Measurements from ENCODE around the gene SPRY2. TPM values are rescaled to one million over a fixed set of nuclear protein-coding genes. Genes with fewer than 3 reads are reported as not detected.

The SPRY2 gene
- total RNA-seq, 2 experiments from 2014 or later: 0.32 to 0.34 TPM

GRCh38 chr13:80337288-80338081 lies 3.4 kb downstream of the SPRY2 start:
- ChIA-PET CTCF (no interaction called here), POLR2A (no interaction called here)
- no peaks in the 10 kb centered on the region for H3K36me3 Mint-ChIP-seq (ENCODE audit: low read depth)
- peaks cover 13% of the 10 kb centered on the region for H3K27me3 Mint-ChIP-seq
- peaks cover 7% of the 10 kb centered on the region for H3K4me1 Mint-ChIP-seq
- DNase-seq: peak; percentile 4
- no peak overlapping the region for H3K4me3 Mint-ChIP-seq
- H3K27ac Mint-ChIP-seq: no peak overlapping the region
- no peaks in the 10 kb centered on the region for H3K9me3 Mint-ChIP-seq (ENCODE audit: low read depth)
- intact Hi-C loops (cut with DNase I, micrococcal nuclease): no loop called here
- ATAC-seq: no peak

- intact Hi-C loops (cut with DNase I, micrococcal nuclease): no loop called here
- no peaks in the 10 kb centered on the region for H3K36me3 Mint-ChIP-seq (ENCODE audit: low read depth)
- DNase-seq: no peak
- ChIA-PET POLR2A (no interaction called here), CTCF (no interaction called here)
- no peak for ATAC-seq
- no peak overlapping the region for H3K4me3 Mint-ChIP-seq
- no peak overlapping the region for H3K27ac Mint-ChIP-seq
- peaks cover 12% of the 10 kb centered on the region for H3K27me3 Mint-ChIP-seq
- no peaks in the 10 kb centered on the region for H3K9me3 Mint-ChIP-seq (ENCODE audit: low read depth)
- peaks cover 5% of the 10 kb centered on the region for H3K4me1 Mint-ChIP-seq
Measured at GRCh38 chr13:80336776-80337287, 4.1 kb downstream of the SPRY2 start.

- ATAC-seq: no peak
Measured at GRCh38 chr13:80336370-80336769, 4.6 kb downstream of the SPRY2 start.

GRCh38 chr13:80334597-80335260 lies 6.2 kb downstream of the SPRY2 start:
- intact Hi-C loops (cut with DNase I, micrococcal nuclease): no loop called here
- DNase-seq (no peak), ATAC-seq (no peak)
- ChIA-PET CTCF (interaction anchor here (0.6 to 0.9 kb wide), 3 partner anchors 14 to 1925 kb away, joined by 3 to 5 read pairs (median 3); no protein-coding TSS in a partner anchor), POLR2A (no interaction called here)
- Mint-ChIP-seq H3K27me3 (peaks cover 6% of the 10 kb centered on the region), H3K27ac (no peak overlapping the region), H3K9me3 (ENCODE audit: low read depth) (no peaks in the 10 kb centered on the region), H3K4me3 (no peak overlapping the region), H3K36me3 (ENCODE audit: low read depth) (no peaks in the 10 kb centered on the region), H3K4me1 (no peaks in the 10 kb centered on the region)

More at GRCh38 chr13:80336370-80336769, 4.6 kb downstream of the SPRY2 start:
- Mint-ChIP-seq H3K36me3 (ENCODE audit: low read depth) (no peaks in the 10 kb centered on the region), H3K9me3 (ENCODE audit: low read depth) (no peaks in the 10 kb centered on the region), H3K4me1 (peaks cover 4% of the 10 kb centered on the region), H3K27ac (no peak overlapping the region), H3K27me3 (peaks cover 10% of the 10 kb centered on the region), H3K4me3 (no peak overlapping the region)
- intact Hi-C loops (cut with DNase I, micrococcal nuclease): no loop called here
- CTCF ChIA-PET: no interaction called here
- DNase-seq: no peak
- POLR2A ChIA-PET: no interaction called here

GRCh38 chr13:80331984-80332383 lies 8.9 kb downstream of the SPRY2 start:
- DNase-seq (no peak), ATAC-seq (no peak)
- H3K4me3 Mint-ChIP-seq: no peak overlapping the region
- ChIA-PET POLR2A (no interaction called here), CTCF (interaction anchor here (0.6 kb wide), 1 partner anchor 9 kb away, joined by 3 read pairs; the partner anchor contains the start of gene SPRY2)
- intact Hi-C loops (cut with DNase I, micrococcal nuclease): no loop called here
- H3K4me1 Mint-ChIP-seq: no peaks in the 10 kb centered on the region
- H3K27me3 Mint-ChIP-seq: peaks cover 6% of the 10 kb centered on the region
- no peaks in the 10 kb centered on the region for H3K9me3 Mint-ChIP-seq (ENCODE audit: low read depth)
- no peaks in the 10 kb centered on the region for H3K36me3 Mint-ChIP-seq (ENCODE audit: low read depth)
- no peak overlapping the region for H3K27ac Mint-ChIP-seq

- Mint-ChIP-seq H3K36me3 (ENCODE audit: low read depth) (no peaks in the 10 kb centered on the region), H3K27ac (no peak overlapping the region), H3K27me3 (no peaks in the 10 kb centered on the region), H3K4me1 (no peaks in the 10 kb centered on the region), H3K4me3 (no peak overlapping the region), H3K9me3 (ENCODE audit: low read depth) (no peaks in the 10 kb centered on the region)
- no peak for ATAC-seq
- intact Hi-C loops (cut with DNase I, micrococcal nuclease): no loop called here
- ChIA-PET CTCF (interaction anchor here (0.6 kb wide), 1 partner anchor 10 kb away, joined by 4 read pairs; no protein-coding TSS in a partner anchor), POLR2A (no interaction called here)
- no peak for DNase-seq
Measured at GRCh38 chr13:80329250-80329649, 11.7 kb downstream of the SPRY2 start.

- intact Hi-C loops (cut with DNase I, micrococcal nuclease): no loop called here
- no peaks in the 10 kb centered on the region for H3K36me3 Mint-ChIP-seq (ENCODE audit: low read depth)
- ChIA-PET POLR2A (interaction anchor here (0.6 kb wide), 1 partner anchor 58 kb away, joined by 3 read pairs; no protein-coding TSS in a partner anchor), CTCF (no interaction called here)
- H3K4me3 Mint-ChIP-seq: no peak overlapping the region
- no peaks in the 10 kb centered on the region for H3K4me1 Mint-ChIP-seq
- H3K27ac Mint-ChIP-seq: no peak overlapping the region
- no peaks in the 10 kb centered on the region for H3K27me3 Mint-ChIP-seq
- no peak for DNase-seq
- no peak for ATAC-seq
- H3K9me3 Mint-ChIP-seq (ENCODE audit: low read depth): no peaks in the 10 kb centered on the region
Measured at GRCh38 chr13:80319004-80319403, 21.9 kb downstream of the SPRY2 start.

GRCh38 chr13:80314711-80315653 lies 25.9 kb downstream of the SPRY2 start:
- CTCF ChIA-PET: no interaction called here
- POLR2A ChIA-PET: no interaction called here
- no peak overlapping the region for H3K4me3 Mint-ChIP-seq
- intact Hi-C loops (cut with DNase I, micrococcal nuclease): no loop called here
- DNase-seq (no peak), ATAC-seq (no peak)
- H3K27me3 Mint-ChIP-seq: no peaks in the 10 kb centered on the region
- H3K36me3 Mint-ChIP-seq (ENCODE audit: low read depth): no peaks in the 10 kb centered on the region
- H3K27ac Mint-ChIP-seq: no peak overlapping the region
- H3K9me3 Mint-ChIP-seq (ENCODE audit: low read depth): no peaks in the 10 kb centered on the region
- H3K4me1 Mint-ChIP-seq: no peaks in the 10 kb centered on the region

GRCh38 chr13:80313668-80314256 lies 27.2 kb downstream of the SPRY2 start:
- Mint-ChIP-seq H3K27me3 (no peaks in the 10 kb centered on the region), H3K9me3 (ENCODE audit: low read depth) (no peaks in the 10 kb centered on the region), H3K4me3 (no peak overlapping the region), H3K36me3 (ENCODE audit: low read depth) (no peaks in the 10 kb centered on the region), H3K4me1 (no peaks in the 10 kb centered on the region), H3K27ac (no peak overlapping the region)
- POLR2A ChIA-PET: no interaction called here
- ATAC-seq (no peak), DNase-seq (no peak)
- intact Hi-C loops (cut with DNase I, micrococcal nuclease): no loop called here
- CTCF ChIA-PET: interaction anchor here (0.7 kb wide), 1 partner anchor 415 kb away, joined by 4 read pairs; no protein-coding TSS in a partner anchor

- DNase-seq (no peak), ATAC-seq (no peak)
- ChIA-PET CTCF (no interaction called here), POLR2A (no interaction called here)
- Mint-ChIP-seq H3K27me3 (no peaks in the 10 kb centered on the region), H3K36me3 (ENCODE audit: low read depth) (no peaks in the 10 kb centered on the region), H3K4me3 (no peak overlapping the region), H3K27ac (no peak overlapping the region), H3K9me3 (ENCODE audit: low read depth) (no peaks in the 10 kb centered on the region), H3K4me1 (no peaks in the 10 kb centered on the region)
- intact Hi-C loops (cut with DNase I, micrococcal nuclease): no loop called here
Measured at GRCh38 chr13:80312967-80313366, 28.0 kb downstream of the SPRY2 start.

Data from activated CD4-positive, alpha-beta T cell treated with anti-CD3 and anti-CD28 coated beads for 36 hours (primary cell).